ENCODE results near the gene IL36RN.

The IL36RN gene

DNA sequence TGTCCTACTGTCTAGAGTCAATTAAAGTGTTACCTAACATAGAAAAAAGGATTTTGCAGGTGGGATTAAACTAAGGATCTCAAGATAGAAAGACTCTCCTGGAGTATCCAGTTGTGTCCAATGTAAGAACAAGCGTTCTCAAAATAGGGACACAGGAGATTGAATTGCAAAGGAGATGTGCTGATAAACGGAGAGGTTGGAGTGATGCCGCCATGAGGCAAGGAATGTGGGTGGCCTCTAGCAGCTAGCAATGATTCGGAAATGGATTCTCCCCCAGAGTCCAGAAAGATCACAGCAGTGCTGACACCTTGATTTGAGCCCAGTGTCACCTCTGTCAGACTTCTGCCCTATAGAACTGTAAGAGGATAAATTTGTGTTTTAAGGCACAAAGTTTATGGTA is 44.3 kb downstream of the IL36RN start:
- no peak for TF ChIP-seq TAF1 (IDR thresholded peaks at IDR 0.05; ENCODE audit: low read depth, low read length)
- TF ChIP-seq POLR2AphosphoS5 (IDR thresholded peaks at IDR 0.05; ENCODE audit: low read depth, low read length): no peak
- no peak for FAIRE-seq

DNA sequence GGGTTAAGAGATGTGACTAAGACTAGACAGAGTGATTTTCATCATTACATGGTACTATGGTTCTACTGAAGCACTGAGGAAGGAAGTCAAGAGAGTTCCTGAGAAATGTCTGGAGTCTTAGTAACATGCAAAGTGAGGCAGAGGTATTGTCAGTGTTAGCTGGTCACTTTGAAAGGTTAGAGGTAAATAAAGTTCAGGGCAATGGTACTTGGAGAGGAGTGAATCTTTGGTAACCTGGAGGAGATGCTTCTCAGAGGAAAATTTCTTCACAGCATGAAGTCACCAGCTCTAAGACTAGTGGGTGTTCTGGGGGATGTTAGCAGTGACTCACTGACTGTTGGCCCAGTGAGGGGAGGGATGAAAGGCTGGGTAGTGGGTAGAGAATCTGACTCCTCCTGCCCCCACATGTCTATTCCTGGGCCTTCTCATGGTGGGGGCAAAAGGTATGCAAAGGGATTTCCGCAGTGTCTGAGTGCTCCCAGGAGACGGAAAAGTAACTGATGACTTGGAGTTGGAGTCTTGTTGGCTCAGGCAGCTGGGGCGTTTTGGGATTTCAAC is 45.1 kb downstream of the IL36RN start:
- FAIRE-seq: no peak
- no peak for TF ChIP-seq POLR2A (IDR thresholded peaks at IDR 0.05; ENCODE audit: low read depth, low read length)
- no peak for TF ChIP-seq POLR2AphosphoS5 (IDR thresholded peaks at IDR 0.05; ENCODE audit: low read depth, low read length)
- no peak for TF ChIP-seq SPI1 (IDR thresholded peaks at IDR 0.05; ENCODE audit: low read depth, low read length)
- no peak for TF ChIP-seq PAX5 (IDR thresholded peaks at IDR 0.05; ENCODE audit: insufficient read depth, low read length, severe bottlenecking)
- no peak for TF ChIP-seq POU2F2 (IDR thresholded peaks at IDR 0.05; ENCODE audit: low read depth, low read length)
- no peak for TF ChIP-seq TAF1 (IDR thresholded peaks at IDR 0.05; ENCODE audit: low read depth, low read length)
- no peak for DNase-seq (ENCODE audit: insufficient read length, low spot score)

More for the DNA sequence above, 44.3 kb downstream of the IL36RN start:
- DNase-seq (ENCODE audit: insufficient read length, low spot score): no peak

DNA sequence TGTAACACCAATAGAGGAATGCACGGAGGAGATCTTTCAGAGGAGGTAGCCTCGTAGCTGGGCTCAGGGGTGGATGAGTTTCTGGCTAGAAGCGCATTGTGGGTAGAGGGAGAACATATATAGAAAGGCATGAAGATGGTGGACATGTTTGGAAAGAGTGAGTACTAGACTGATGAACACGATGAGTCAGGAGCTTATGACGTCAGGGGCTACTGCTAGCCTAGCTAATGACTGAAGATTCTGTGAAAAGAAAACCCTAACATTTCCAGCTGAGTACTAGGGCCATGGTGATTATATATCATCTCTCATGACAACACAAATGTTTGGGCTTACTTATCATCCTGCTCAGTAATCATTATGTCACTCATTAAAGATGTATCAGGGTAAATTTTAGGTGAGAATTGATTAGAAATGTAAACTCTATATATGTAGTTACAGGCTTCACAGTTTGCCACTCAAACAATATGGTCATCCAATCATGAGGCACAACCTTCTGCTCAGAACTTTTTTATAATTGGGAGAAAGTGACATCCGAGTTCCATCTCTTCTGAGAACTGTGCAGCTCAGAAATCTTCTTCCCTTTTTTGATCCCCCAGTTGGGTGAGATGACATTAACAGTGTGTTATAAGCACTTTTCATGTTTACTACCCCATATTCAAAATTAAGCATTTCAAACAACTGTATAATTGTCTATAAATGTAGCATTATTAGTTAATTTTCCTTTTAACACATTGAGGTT is 46.2 kb downstream of the IL36RN start:
- DNase-seq (ENCODE audit: insufficient read length, low spot score) (no peak), FAIRE-seq (no peak)
- TF ChIP-seq SPI1 (IDR thresholded peaks at IDR 0.05; ENCODE audit: low read depth, low read length): no peak
- no peak for TF ChIP-seq TAF1 (IDR thresholded peaks at IDR 0.05; ENCODE audit: low read depth, low read length)
- no peak for TF ChIP-seq POU2F2 (IDR thresholded peaks at IDR 0.05; ENCODE audit: low read depth, low read length)
- TF ChIP-seq POLR2A (IDR thresholded peaks at IDR 0.05; ENCODE audit: low read depth, low read length): no peak
- TF ChIP-seq PAX5 (IDR thresholded peaks at IDR 0.05; ENCODE audit: insufficient read depth, low read length, severe bottlenecking): no peak
- no peak for TF ChIP-seq POLR2AphosphoS5 (IDR thresholded peaks at IDR 0.05; ENCODE audit: low read depth, low read length)

DNA sequence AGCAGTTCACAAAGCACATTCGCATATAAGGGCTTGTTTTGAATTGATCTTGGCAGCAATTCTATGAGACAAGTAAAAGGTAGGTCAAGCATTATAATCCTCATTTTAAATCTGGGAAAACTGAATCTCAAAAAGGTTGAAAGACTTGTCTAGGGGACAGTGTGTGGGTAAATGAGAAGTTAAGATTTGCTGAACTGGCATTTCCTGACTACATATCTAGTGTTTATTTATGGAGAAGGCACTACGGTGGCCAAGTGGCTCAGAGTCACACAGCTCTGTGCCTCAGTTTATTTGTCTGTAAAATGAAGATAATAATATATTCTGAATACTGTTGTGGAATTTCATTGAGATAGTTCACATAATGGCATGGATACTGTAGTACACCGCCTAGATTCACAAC is 52.1 kb downstream of the IL36RN start:
- FAIRE-seq (no peak), DNase-seq (ENCODE audit: insufficient read length, low spot score) (no peak)
- no peak for TF ChIP-seq POLR2A (IDR thresholded peaks at IDR 0.05; ENCODE audit: low read depth, low read length)
- no peak for TF ChIP-seq SPI1 (IDR thresholded peaks at IDR 0.05; ENCODE audit: low read depth, low read length)
- TF ChIP-seq TAF1 (IDR thresholded peaks at IDR 0.05; ENCODE audit: low read depth, low read length): no peak
- TF ChIP-seq POU2F2 (IDR thresholded peaks at IDR 0.05; ENCODE audit: low read depth, low read length): no peak
- TF ChIP-seq POLR2AphosphoS5 (IDR thresholded peaks at IDR 0.05; ENCODE audit: low read depth, low read length): no peak
- TF ChIP-seq PAX5 (IDR thresholded peaks at IDR 0.05; ENCODE audit: insufficient read depth, low read length, severe bottlenecking): no peak

DNA sequence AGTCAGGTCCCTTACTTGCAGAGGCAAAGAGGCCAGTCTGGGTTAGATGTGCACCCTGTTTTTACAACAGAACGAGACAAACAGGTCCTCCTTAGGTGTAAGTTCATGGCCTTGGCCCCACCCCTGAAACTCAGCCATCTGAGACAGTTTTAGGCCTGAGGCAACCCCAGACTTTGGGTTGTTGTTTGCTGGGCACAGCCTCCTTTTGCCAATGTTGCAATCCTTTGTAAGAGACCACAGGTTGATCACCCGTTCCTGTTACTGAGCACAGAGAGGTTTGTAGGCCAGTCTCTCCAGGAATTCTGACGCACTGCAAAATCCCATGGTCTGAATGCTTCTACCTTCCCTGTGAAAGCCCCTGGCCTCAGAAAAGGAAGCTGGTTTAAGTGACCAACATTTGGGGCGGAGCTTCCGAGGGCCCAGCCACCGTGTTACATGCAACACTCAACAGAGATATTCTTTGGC is 52.9 kb downstream of the IL36RN start:
- FAIRE-seq (no peak), DNase-seq (ENCODE audit: insufficient read length, low spot score) (no peak)
- TF ChIP-seq POLR2AphosphoS5 (IDR thresholded peaks at IDR 0.05; ENCODE audit: low read depth, low read length) (no peak), SPI1 (IDR thresholded peaks at IDR 0.05; ENCODE audit: low read depth, low read length) (no peak), POLR2A (IDR thresholded peaks at IDR 0.05; ENCODE audit: low read depth, low read length) (no peak), TAF1 (IDR thresholded peaks at IDR 0.05; ENCODE audit: low read depth, low read length) (no peak), POU2F2 (IDR thresholded peaks at IDR 0.05; ENCODE audit: low read depth, low read length) (no peak), PAX5 (IDR thresholded peaks at IDR 0.05; ENCODE audit: insufficient read depth, low read length, severe bottlenecking) (no peak)

DNA sequence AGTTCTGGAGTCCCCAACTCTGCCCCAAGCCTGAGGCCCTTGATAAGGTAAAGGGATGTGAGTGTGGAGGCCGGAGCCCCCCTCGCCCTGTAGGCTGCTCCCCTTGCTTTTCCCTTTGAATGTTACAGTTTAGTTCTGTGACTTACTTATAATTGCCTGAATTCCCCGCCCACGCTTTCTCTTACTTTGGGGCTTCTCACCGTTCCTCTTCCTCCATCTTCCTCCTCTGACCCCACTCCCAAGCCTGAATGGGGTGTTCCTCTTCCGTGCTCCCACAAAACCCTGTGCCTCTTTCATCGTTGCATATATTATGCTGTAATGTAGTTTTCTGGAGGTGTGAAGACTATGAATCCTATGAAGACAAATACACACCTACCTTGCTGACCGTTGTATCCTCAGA is 53.4 kb downstream of the IL36RN start:
- TF ChIP-seq TAF1 (IDR thresholded peaks at IDR 0.05; ENCODE audit: low read depth, low read length): no peak
- TF ChIP-seq SPI1 (IDR thresholded peaks at IDR 0.05; ENCODE audit: low read depth, low read length): no peak
- TF ChIP-seq POLR2A (IDR thresholded peaks at IDR 0.05; ENCODE audit: low read depth, low read length): no peak
- no peak for TF ChIP-seq POLR2AphosphoS5 (IDR thresholded peaks at IDR 0.05; ENCODE audit: low read depth, low read length)
- no peak for TF ChIP-seq POU2F2 (IDR thresholded peaks at IDR 0.05; ENCODE audit: low read depth, low read length)
- no peak for TF ChIP-seq PAX5 (IDR thresholded peaks at IDR 0.05; ENCODE audit: insufficient read depth, low read length, severe bottlenecking)
- DNase-seq (ENCODE audit: insufficient read length, low spot score) (no peak), FAIRE-seq (no peak)

DNA sequence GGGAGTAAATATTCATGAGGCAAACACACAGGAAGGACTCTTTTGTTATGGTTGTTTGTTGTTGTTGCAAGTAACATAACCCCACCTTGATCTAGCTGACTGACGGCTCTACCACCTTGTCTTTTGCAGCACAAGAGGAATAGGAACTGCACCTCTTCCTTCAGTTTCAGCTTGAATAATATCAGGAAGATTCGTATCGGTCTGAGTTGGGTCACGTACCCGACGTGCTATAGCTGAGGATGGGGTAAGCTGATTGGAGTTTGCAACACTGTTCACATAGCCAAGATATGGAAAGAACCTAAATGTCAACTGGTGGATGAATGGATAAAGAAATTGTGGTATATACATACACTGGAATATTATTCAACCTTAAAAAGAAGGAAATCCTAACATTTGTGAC is 53.9 kb downstream of the IL36RN start:
- DNase-seq (ENCODE audit: insufficient read length, low spot score) (no peak), FAIRE-seq (no peak)
- TF ChIP-seq POU2F2 (IDR thresholded peaks at IDR 0.05; ENCODE audit: low read depth, low read length): no peak
- no peak for TF ChIP-seq POLR2AphosphoS5 (IDR thresholded peaks at IDR 0.05; ENCODE audit: low read depth, low read length)
- no peak for TF ChIP-seq PAX5 (IDR thresholded peaks at IDR 0.05; ENCODE audit: insufficient read depth, low read length, severe bottlenecking)
- TF ChIP-seq POLR2A (IDR thresholded peaks at IDR 0.05; ENCODE audit: low read depth, low read length): no peak
- TF ChIP-seq TAF1 (IDR thresholded peaks at IDR 0.05; ENCODE audit: low read depth, low read length): no peak
- no peak for TF ChIP-seq SPI1 (IDR thresholded peaks at IDR 0.05; ENCODE audit: low read depth, low read length)

DNA sequence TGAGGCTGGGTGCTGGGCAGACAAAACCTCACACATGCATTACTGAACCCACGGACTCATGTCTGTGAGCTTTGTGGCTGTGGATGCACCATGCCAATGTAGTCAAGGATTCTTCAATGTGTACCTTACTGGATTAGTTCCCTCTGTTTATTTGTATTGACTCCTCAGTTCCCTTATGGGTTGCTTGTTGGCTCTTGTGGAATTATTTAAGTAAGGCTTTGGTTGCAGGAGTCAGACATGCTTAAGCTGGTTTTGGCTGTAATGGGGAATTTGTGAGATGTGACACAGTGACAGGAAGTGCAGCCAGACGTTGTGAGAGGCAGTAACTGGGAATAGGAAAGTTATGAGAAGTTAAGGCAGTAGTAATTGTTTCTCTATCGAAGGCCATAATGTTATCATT is 54.8 kb downstream of the IL36RN start:
- TF ChIP-seq POLR2A (IDR thresholded peaks at IDR 0.05; ENCODE audit: low read depth, low read length): no peak
- TF ChIP-seq SPI1 (IDR thresholded peaks at IDR 0.05; ENCODE audit: low read depth, low read length): no peak
- no peak for TF ChIP-seq POU2F2 (IDR thresholded peaks at IDR 0.05; ENCODE audit: low read depth, low read length)
- no peak for TF ChIP-seq TAF1 (IDR thresholded peaks at IDR 0.05; ENCODE audit: low read depth, low read length)
- no peak for TF ChIP-seq POLR2AphosphoS5 (IDR thresholded peaks at IDR 0.05; ENCODE audit: low read depth, low read length)
- no peak for TF ChIP-seq PAX5 (IDR thresholded peaks at IDR 0.05; ENCODE audit: insufficient read depth, low read length, severe bottlenecking)
- no peak for FAIRE-seq

More for the DNA sequence above, 54.8 kb downstream of the IL36RN start:
- no peak for DNase-seq (ENCODE audit: insufficient read length, low spot score)

Data from GM12891 (cell line).